ENCODE measurements around the gene CNEP1R1. TPM values are rescaled to one million over a fixed set of nuclear protein-coding genes. Genes with fewer than 3 reads are reported as not detected.

CNEP1R1 gene
- total and polyA plus RNA-seq, 3 donors from 2014 or later, result 39.7 to 64.1 (median 51.5) TPM

- H3K27ac ChIP-seq, result peak overlapping the region in 1 of 2 donors; percentile 6
- no peak for TF ChIP-seq CTCF (IDR thresholded peaks at IDR 0.05)
- no peak for TF ChIP-seq POLR2A (IDR thresholded peaks at IDR 0.05)
Measured at GRCh38 chr16:50023641-50024040, 1.4 kb upstream of the CNEP1R1 start.

GRCh38 chr16:50024207-50024606 is 818 bp upstream of the CNEP1R1 start:
- H3K4me1 ChIP-seq, result peaks cover 20% of the 10 kb centered on the region
- no peaks in the 10 kb centered on the region for H3K9me3 ChIP-seq
- H3K27ac ChIP-seq, result no peak overlapping the region
- H3K4me3 ChIP-seq, result no peak overlapping the region
- no peaks in the 10 kb centered on the region for H3K27me3 ChIP-seq
- DNase-seq, result peak; percentile 32
- TF ChIP-seq CTCF (IDR thresholded peaks at IDR 0.05) (no peak), POLR2A (IDR thresholded peaks at IDR 0.05) (no peak)
- intact Hi-C loops (cut with DNase I; ENCODE audit: low total_unique reads), result loop anchor here (5.0 to 10.0 kb wide), 2 partner anchors 191 to 328 kb away; no protein-coding TSS in a partner anchor
- no peaks in the 10 kb centered on the region for H3K36me3 ChIP-seq (ENCODE audit: low read depth, missing control alignments)
- 62 to 71% methylated on average over 11 of the region's 11 CpGs for WGBS, 2 donors

More at GRCh38 chr16:50023641-50024040, 1.4 kb upstream of the CNEP1R1 start:
- Histone ChIP-seq H3K9me3 (no peaks in the 10 kb centered on the region), H3K27me3 (no peaks in the 10 kb centered on the region), H3K4me1 (peaks cover 20% of the 10 kb centered on the region), H3K4me3 (no peak overlapping the region), H3K36me3 (ENCODE audit: low read depth, missing control alignments) (no peaks in the 10 kb centered on the region)
- intact Hi-C loops (cut with DNase I; ENCODE audit: low total_unique reads), result loop anchor here (5.0 to 10.0 kb wide), 2 partner anchors 191 to 329 kb away; no protein-coding TSS in a partner anchor
- WGBS, 2 donors, result 19 to 32% methylated on average over 4 of the region's 4 CpGs
- no peak for DNase-seq

GRCh38 chr16:50025537-50025931 is 509 bp downstream of the CNEP1R1 start:
- peak; percentile 33 for DNase-seq
- no peaks in the 10 kb centered on the region for H3K27me3 ChIP-seq
- H3K27ac ChIP-seq, result peak overlapping the region; percentile 63 to 79
- H3K36me3 ChIP-seq (ENCODE audit: low read depth, missing control alignments), result no peaks in the 10 kb centered on the region
- no peaks in the 10 kb centered on the region for H3K9me3 ChIP-seq
- no peak for TF ChIP-seq CTCF (IDR thresholded peaks at IDR 0.05)
- no peak for TF ChIP-seq POLR2A (IDR thresholded peaks at IDR 0.05)
- 0% methylated on average over 17 of the region's 17 CpGs for whole genome bisulfite sequencing, 2 donors
- H3K4me1 ChIP-seq, result peaks cover 20% of the 10 kb centered on the region
- peak overlapping the region; percentile 85 for H3K4me3 ChIP-seq
- intact Hi-C loops (cut with DNase I; ENCODE audit: low total_unique reads), result loop anchor here (10.0 kb wide), 1 partner anchor 189 kb away; no protein-coding TSS in a partner anchor

GRCh38 chr16:50027829-50028228 is 2.8 kb downstream of the CNEP1R1 start:
- 58 to 80% methylated on average over 5 of the region's 5 CpGs for WGBS, 2 donors
- intact Hi-C loops (cut with DNase I; ENCODE audit: low total_unique reads), result loop anchor here (10.0 kb wide), 1 partner anchor 187 kb away; no protein-coding TSS in a partner anchor

More at GRCh38 chr16:50027829-50028228, 2.8 kb downstream of the CNEP1R1 start:
- peaks cover 20% of the 10 kb centered on the region for H3K4me1 ChIP-seq
- H3K27ac ChIP-seq, result peak overlapping the region in 1 of 2 donors; percentile 38
- H3K36me3 ChIP-seq (ENCODE audit: low read depth, missing control alignments), result no peaks in the 10 kb centered on the region
- H3K9me3 ChIP-seq, result no peaks in the 10 kb centered on the region
- TF ChIP-seq CTCF (IDR thresholded peaks at IDR 0.05) (no peak), POLR2A (IDR thresholded peaks at IDR 0.05) (no peak)
- H3K4me3 ChIP-seq, result no peak overlapping the region
- no peaks in the 10 kb centered on the region for H3K27me3 ChIP-seq
- no peak for DNase-seq
